GM12892 (cell line): ENCODE data around the gene ABI1. TPM values are rescaled to one million over a fixed set of nuclear protein-coding genes. Genes with fewer than 3 reads are reported as not detected.
"Not testable (repeated sequence)": the region's sequence is repeated elsewhere in the genome, so short reads cannot be mapped to it uniquely, and the experiment has no call there.

Experiments
- DNase-seq: peaks from one replicate; pipeline ENCODE4 v3.0.0; 2011; ENCODE audit not compliant: insufficient read length
- FAIRE-seq: peaks from 2 replicates; lab custom pipeline; 2011; peaks lifted over from hg19 to GRCh38; lab: Jason Lieb, UNC
- POLR2A ChIP-seq: IDR thresholded peaks from 2 replicates; pipeline ENCODE4 v1.6.1; 2011; ENCODE audit warnings: low read depth, low read length, control low read depth
- POLR2AphosphoS5 ChIP-seq: IDR thresholded peaks from 2 replicates; pipeline ENCODE4 v1.6.1; 2011; ENCODE audit warnings: low read depth, low read length, control low read depth
- TAF1 ChIP-seq: IDR thresholded peaks from 2 replicates; pipeline ENCODE4 v1.6.1; 2011; ENCODE audit warnings: low read depth, mild to moderate bottlenecking, control low read depth, low read length, borderline replicate concordance
- polyA plus RNA-seq: library from polyadenylated mRNA; unstranded; fragments of >200 nt; gene quantifications from one replicate; pipeline ENCODE4 v1.2.1, GENCODE V29; 2012; ENCODE audit warnings: missing spikeins, inconsistent platforms; ENCODE audit not compliant: missing spikeins

Gene ABI1
- 48.9 TPM for polyA plus RNA-seq

DNA sequence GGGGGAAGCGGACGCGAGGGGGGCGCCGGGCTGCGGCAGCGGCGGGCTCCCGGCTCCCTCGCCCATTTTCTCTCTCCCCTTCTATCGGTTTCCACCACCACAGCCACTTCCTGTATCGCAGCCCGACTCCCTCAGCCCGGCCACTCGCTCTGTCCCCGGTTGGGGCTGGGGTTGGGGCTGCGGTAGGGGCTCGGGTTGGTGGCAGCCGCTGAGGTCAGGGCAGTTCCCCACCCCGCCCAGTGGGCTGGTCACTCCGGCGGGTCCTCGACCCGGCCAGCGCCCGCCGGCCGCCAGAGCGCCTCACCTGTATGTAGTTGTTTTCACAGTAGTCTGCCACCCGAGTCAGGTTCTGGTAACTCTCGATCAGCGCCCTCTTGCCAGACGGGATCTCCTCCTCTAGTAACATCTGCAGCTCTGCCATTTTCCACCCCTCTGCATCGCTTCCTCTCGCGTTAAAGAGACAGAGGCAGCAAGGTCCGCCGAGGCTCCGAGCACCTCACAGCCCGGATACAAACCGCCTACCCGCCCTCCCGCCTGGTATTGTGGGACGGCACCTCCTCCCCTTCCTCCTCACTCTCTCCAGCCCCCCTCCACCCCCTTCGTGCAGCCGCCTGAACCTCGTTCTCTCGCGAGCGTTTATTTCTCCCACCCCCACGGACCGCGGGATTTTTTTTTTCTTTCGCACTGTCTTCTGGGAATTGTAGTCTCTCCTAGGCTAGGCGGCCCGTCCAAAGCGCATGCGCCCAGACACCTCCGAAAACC lies at the start of gene ABI1:
Gene ABI1, minus strand, starts transcription at position 516 of the 762 bp plus-strand sequence. Its CDS starts 95 bp downstream, at position 421.
- peak; percentile 99 for FAIRE-seq
- TF ChIP-seq POLR2AphosphoS5: peak; percentile 95
- TF ChIP-seq TAF1: peak; percentile 69
- TF ChIP-seq POLR2A: peak; percentile 94
- peak; percentile 73 for DNase-seq

DNA sequence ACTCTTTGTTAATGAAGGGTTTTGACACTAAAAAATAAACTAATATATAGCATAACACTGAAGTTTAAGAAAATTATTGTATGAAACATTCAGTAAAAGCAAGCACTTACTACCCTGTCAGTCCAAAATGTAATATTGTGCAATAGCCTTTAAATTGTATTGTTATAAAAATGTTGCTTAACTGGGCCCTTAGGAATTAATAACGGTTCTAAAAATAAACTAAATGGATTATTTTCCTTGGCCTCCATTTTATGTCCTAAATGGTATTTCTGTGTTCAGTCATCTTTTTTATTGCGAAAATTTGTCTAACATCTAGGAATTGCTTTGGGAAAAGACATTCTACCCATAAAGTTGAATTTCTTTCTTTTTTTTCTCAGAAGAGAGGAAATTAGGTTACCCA lies 49.0 kb upstream of the ABI1 start:
- FAIRE-seq: no peak
- TF ChIP-seq TAF1 (no peak), POLR2A (no peak), POLR2AphosphoS5 (no peak)
- DNase-seq: no peak

DNA sequence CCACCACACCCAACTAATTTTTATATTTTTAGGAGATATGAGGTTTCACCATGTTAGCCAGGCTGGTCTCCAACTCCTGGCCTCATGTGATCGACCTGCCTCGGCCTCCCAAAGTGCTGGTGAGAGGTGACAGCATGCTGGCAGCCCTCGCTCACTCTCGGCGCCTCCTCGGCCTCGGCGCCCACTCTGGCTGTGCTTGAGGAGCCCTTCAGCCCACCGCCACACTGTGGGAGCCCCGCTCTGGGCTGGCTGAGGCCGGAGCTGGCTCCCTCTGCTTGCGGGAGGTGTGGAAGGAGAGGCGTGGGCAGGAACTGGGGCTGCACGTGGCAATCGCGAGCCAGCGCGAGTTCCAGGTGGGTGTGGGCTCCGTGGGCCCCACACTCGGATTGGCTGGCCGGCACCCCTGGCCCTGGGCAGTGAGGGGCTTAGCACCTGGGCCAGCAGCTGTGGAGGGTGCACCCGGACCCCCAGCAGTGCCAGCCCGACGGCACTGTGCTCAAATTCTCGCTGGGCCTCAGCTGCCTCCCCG lies 44.6 kb upstream of the ABI1 start:
- FAIRE-seq, DNase-seq: not testable (repeated sequence)

DNA sequence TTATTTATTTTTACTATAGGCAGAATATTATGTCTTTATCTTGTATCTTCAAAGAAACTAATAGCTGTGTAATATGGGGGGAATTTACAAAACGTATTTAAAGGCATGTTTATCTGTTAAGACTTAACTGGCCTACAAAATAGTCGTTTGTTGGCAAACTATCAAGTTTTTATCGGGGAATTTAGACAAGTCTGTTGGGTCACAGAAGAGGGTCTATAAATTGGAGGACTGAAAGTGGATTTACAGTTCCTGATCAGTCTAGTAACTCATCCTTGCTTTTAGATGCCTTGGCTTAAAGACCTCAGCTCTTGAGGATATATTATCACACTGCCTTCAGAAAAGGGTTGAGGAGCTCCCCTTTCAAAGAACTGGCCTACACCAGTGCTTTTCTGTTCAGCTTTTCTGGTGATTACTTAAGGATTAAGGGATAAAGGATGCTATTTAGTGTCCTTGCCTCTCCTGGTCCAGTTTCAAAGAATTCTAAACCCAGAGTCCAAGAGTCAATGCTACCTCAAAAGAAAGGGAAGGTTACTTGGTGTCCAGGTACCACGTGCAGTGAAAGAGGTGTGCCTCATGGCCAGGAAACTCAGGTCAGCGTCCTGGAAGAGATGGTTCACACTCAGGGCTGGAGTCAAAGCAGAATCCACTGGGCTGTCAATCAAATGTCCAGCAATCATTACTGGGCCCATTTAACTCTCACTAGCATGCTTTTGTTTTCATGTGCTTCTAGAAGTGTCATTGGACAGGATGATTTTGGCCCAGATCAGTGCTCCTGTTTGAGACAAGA lies 42.9 kb upstream of the ABI1 start:
- no peak for DNase-seq
- TF ChIP-seq TAF1: no peak
- TF ChIP-seq POLR2A: no peak
- TF ChIP-seq POLR2AphosphoS5: no peak
- FAIRE-seq: no peak

DNA sequence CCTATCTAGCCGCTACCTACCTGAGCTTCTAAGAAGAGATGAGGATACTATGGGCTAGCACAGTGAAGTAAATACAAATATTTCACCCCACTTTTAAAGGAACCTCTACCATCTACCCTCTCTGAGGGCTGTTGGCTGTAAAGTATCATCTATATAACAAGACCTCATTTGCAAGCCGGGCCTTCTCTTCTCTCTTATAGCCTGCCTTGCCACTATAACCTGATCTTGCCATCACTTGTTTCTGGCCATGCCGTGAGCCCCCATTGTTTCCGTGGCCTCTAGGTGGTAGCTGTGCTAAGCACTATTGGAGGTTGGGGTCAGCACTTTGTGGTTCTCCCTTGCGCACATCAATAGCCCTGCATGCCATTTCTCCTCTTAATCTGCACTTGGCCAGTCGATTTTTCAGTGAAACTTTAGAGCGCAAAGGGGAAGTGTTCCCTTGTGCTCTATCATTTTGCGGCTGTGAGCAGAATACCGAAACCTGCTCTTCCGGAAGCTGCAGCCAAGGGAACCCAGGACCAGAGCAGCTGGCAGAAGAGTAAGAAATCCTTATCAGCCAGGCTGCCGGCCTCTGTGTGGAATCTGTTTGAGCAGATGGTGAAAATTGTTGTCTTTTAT lies 31.7 kb upstream of the ABI1 start:
- DNase-seq: not testable (repeated sequence)
- FAIRE-seq: peak; percentile 82

DNA sequence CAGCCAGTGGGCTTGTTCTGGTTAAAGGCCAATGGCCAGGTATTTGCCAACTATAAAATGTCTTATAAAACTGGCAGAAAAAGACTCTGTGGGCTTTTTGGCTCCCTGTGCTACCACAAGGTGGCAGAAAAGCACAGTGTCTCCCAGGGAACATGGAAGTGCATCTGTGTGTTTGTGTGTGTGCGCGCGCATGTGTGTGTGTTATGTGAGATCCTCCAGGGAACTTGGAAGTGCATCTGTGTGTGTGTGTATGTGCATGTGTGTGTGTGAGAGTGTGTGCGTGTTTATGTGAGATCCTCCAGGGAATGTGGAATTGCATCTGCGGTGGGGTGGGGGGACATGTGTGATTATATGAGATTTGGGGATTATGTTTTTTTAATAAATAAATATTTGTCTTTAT lies 30.2 kb upstream of the ABI1 start:
- DNase-seq: no peak
- peak; percentile 77 for FAIRE-seq

DNA sequence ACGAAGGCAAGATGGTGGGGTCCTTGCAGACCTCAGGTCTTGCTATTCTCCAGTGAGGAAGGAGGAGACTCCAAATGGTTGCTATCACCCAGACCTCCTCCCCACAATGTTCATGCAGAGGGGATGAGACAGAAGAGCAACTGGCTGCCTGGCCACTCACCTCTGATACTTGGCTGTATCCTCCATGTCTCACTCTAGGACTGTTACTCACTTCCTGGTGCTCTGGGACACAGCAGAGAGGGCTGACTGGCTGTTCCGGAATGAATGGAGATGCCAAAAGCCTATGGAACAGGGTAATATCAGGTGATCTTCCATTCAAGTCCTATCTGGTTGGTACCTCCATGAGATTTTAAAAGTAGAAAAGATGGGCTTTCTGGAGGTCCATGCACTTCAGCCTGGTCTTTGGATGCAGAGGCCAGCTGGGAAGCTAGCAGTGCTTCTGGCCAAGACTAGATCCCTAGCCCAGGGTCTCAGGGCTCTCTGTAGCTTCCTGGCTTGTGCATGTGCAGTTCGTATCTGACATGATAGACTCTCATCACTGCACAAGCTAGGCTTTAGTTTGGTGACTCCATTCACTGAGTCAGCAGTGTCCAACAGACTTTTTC lies 27.0 kb upstream of the ABI1 start:
- TF ChIP-seq POLR2AphosphoS5 (no peak), POLR2A (no peak), TAF1 (no peak)
- FAIRE-seq (no peak), DNase-seq (no peak)

More for the DNA sequence above, 30.2 kb upstream of the ABI1 start:
- TF ChIP-seq POLR2A (no peak), POLR2AphosphoS5 (no peak), TAF1 (no peak)

DNA sequence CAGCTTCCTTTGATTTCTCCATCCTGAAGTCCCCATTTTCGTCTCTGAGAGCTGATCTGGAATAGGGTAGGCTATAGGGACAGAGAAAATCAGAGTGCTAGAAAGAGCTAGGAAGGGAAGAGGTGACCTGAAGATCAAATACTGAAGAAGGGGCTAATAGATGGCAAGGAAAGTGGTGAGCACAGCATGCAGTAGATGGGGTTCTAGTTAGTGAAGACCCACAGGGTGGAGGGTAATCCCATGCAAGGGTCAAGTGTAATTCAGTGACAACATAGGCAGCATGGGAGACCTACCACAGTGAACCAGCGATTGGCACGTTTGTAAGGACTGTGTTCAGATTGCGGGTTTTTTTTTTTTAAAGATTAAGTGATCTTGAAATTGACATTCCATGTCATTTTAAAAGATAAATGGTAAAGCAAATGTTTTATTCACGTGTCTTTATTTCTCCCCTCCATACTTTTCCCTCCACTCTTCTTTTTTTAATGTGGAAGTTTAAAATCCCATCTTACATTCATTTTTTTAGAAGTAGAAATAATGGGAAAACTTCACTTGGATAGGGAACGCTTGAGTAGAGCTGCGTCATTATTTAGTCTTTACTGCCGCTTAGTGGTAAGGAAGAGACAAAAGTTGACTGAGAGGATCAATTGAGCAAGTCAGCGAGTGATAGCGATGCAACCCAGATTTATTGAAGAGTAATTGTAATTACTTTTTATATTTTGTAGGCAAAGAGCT lies 21.0 kb upstream of the ABI1 start:
- TF ChIP-seq TAF1: no peak
- no peak for TF ChIP-seq POLR2A
- TF ChIP-seq POLR2AphosphoS5: no peak
- DNase-seq (peak; percentile 25), FAIRE-seq (peak; percentile 60)

DNA sequence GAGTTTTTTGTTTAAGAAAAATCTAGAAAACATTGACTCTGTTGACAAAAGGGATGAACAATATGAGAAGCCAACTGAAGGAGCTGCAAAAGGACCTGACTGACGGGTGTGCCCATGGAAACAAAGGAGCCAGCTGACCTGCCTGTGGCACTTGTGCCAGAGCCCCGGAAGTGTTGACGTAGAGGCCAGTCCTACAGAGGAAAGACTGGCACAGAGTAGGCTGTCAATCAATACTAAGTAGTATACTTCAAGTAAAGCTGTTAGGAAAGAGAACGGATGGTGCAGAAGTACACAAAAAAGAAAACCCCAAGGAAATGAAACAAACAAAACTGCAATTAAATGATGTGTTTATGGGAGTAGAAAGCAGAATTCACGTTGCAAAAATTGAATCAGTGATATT lies 19.0 kb upstream of the ABI1 start:
- DNase-seq: no peak
- no peak for FAIRE-seq
- TF ChIP-seq TAF1 (no peak), POLR2AphosphoS5 (no peak), POLR2A (no peak)

DNA sequence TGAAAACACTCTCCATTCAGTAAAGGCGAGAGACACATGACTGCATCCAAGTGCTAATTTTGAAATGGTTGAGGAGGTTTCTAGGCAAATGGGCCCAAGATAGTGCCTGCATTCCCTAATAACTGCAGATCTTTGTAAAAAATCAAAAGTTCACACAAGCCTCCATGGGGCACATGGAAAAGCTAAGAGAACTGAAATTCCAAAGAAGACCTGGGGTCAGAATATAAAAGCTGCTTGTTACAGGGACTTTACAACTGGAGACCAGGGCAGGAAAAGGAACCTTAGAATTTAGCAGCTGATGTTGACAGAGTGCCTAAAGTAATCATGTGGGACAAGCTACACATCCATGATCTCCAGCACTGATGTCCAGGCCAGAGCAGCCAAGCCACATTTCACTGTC lies 10.0 kb upstream of the ABI1 start:
- TF ChIP-seq TAF1 (no peak), POLR2A (no peak), POLR2AphosphoS5 (no peak)
- DNase-seq (no peak), FAIRE-seq (no peak)
